ENCODE measurements around the gene LSAMP. TPM values are rescaled to one million over a fixed set of nuclear protein-coding genes. Genes with fewer than 3 reads are reported as not detected.

LSAMP gene
- total and polyA plus RNA-seq, 2 of the 4 experiments (the other 2 are of a cell fraction): 7.9 to 8.0 TPM

GRCh38 chr3:116039651-116039985 is 405.7 kb downstream of the LSAMP start:
- Histone ChIP-seq H3K23ac (ENCODE audit: low read depth, low read length) (no peak overlapping the region), H2AFZ (replicated peaks; ENCODE audit: low read length, poor library complexity) (no peak overlapping the region), H3K4me1 (ENCODE audit: control insufficient read depth, insufficient read depth, low read length) (no peaks in the 10 kb centered on the region), H3K56ac (ENCODE audit: extremely low read depth, insufficient read depth, low read length) (no peak overlapping the region), H2AK5ac (ENCODE audit: low read depth, low read length) (no peak overlapping the region), H3K9me1 (ENCODE audit: insufficient read depth, low read length) (no peaks in the 10 kb centered on the region), H3K9me3 (ENCODE audit: control insufficient read depth, insufficient read depth, low read length) (no peaks in the 10 kb centered on the region), H3K14ac (replicated peaks; ENCODE audit: low read depth, low read length) (no peak overlapping the region), H3K4me3 (ENCODE audit: insufficient read depth, low read depth, low read length) (no peak overlapping the region), H3K79me1 (ENCODE audit: low read depth in 1 of 2, low read length in 2 of 2) (no peaks in the 10 kb centered on the region), H2BK5ac (ENCODE audit: low read depth, low read length, poor library complexity, severe bottlenecking) (no peak overlapping the region), H2BK120ac (ENCODE audit: low read depth, low read length) (no peak overlapping the region), H4K8ac (ENCODE audit: low read depth in 2 of 2, low read length in 2 of 2) (no peak overlapping the region), H2AK9ac (replicated peaks; ENCODE audit: low read depth, low read length, poor library complexity) (no peak overlapping the region), H4K5ac (ENCODE audit: low read depth, low read length) (no peak overlapping the region), H3K18ac (ENCODE audit: low read depth, low read length) (no peak overlapping the region), H3K27me3 (ENCODE audit: control insufficient read depth, insufficient read depth, low read length) (no peaks in the 10 kb centered on the region), H4K20me1 (ENCODE audit: insufficient read depth, low read length) (no peaks in the 10 kb centered on the region), H3K4me2 (ENCODE audit: low read depth, low read length) (no peak overlapping the region), H3K27ac (ENCODE audit: insufficient read depth, low read length) (no peak overlapping the region), H2BK15ac (ENCODE audit: low read depth, low read length) (no peak overlapping the region), H4K91ac (ENCODE audit: insufficient read depth, low read depth, low read length) (no peak overlapping the region), H3K36me3 (ENCODE audit: control insufficient read depth, insufficient read depth, low read length) (no peaks in the 10 kb centered on the region), H3K4ac (ENCODE audit: low read depth, low read length) (no peak overlapping the region), H2BK20ac (ENCODE audit: low read depth, low read length) (no peak overlapping the region), H3K9ac (ENCODE audit: low read depth, low read length) (no peak overlapping the region)
- TF ChIP-seq USF2 (IDR thresholded peaks at IDR 0.05; ENCODE audit: low read depth, low read length): no peak
- TF ChIP-seq BHLHE40 (IDR thresholded peaks at IDR 0.05; ENCODE audit: low read depth, low read length): no peak
- no peak for TF ChIP-seq RFX5 (IDR thresholded peaks at IDR 0.05; ENCODE audit: low read depth, low read length)
- no peak for TF ChIP-seq NFE2L2 (IDR thresholded peaks at IDR 0.05; ENCODE audit: low read depth, low read length)
- no peak for TF ChIP-seq CEBPB (IDR thresholded peaks at IDR 0.05; ENCODE audit: low read depth, low read length)
- no peak for TF ChIP-seq POLR2A (IDR thresholded peaks at IDR 0.05; ENCODE audit: low read depth, low read length)
- no peak for TF ChIP-seq MAZ (IDR thresholded peaks at IDR 0.05; ENCODE audit: borderline replicate concordance, low read depth, low read length)
- TF ChIP-seq MXI1 (IDR thresholded peaks at IDR 0.05; ENCODE audit: borderline replicate concordance, low read depth, low read length): no peak
- no peak for TF ChIP-seq RCOR1 (IDR thresholded peaks at IDR 0.05; ENCODE audit: insufficient replicate concordance, low read length)
- no peak for TF ChIP-seq RAD21 (IDR thresholded peaks at IDR 0.05; ENCODE audit: low read length)
- TF ChIP-seq ELK1 (IDR thresholded peaks at IDR 0.05; ENCODE audit: borderline replicate concordance, low read depth, low read length): no peak
- TF ChIP-seq CTCF (conservative IDR thresholded peaks at IDR 0.05; ENCODE audit: low read depth, low read length): no peak
- no peak for TF ChIP-seq MAFK (IDR thresholded peaks at IDR 0.05; ENCODE audit: low read depth, low read length)
- TF ChIP-seq CHD1 (IDR thresholded peaks at IDR 0.05; ENCODE audit: low read depth, low read length): no peak
- in situ Hi-C loops (cut with MboI; ENCODE audit: low sequenced_read_pairs) (no loop called here), intact Hi-C loops (cut with micrococcal nuclease) (no loop called here), dilution Hi-C loops (cut with HindIII; ENCODE audit: low sequenced_read_pairs, unreplicated experiment) (no loop called here)
- POLR2A ChIA-PET (ENCODE audit: unreplicated experiment): no interaction called here
- BruUV-seq (replicated peaks): no TSS peak
- DNase-seq: no peak
- no peak for ATAC-seq (ENCODE audit: low read depth)
- WGBS, 2 experiments (ENCODE audit: extremely low coverage in 2 of 2, insufficient read length in 1 of 2): no CpG with 5 or more reads among the region's 4 CpGs
- CTCF ChIA-PET: no interaction called here
